Lower leg skin (tissue), 4 donors: ENCODE data around the gene SLK. TPM values are rescaled to one million over a fixed set of nuclear protein-coding genes. Genes with fewer than 3 reads are reported as not detected.

Source experiments
- DNase-seq, 2 donors: peaks; one replicate each; pipeline ENCODE4 v3.0.0-alpha.2; 2019; ENCODE audit warnings: low spot score in 2 of 2
- H3K4me3 ChIP-seq: fragments of 200-600 bp; sonication (generic); 2 replicates; pipeline ENCODE4 v1.5.1; 2017; ENCODE audit warnings: mild to moderate bottlenecking, low read depth; ENCODE audit not compliant: poor library complexity, severe bottlenecking
- CTCF ChIP-seq, 3 donors: fragments of 450-650 bp; IDR thresholded peaks; one replicate each; pipeline ENCODE4 v1.5.1; 2016; ENCODE audit warnings: antibody characterized with exemption in 3 of 3, mild to moderate bottlenecking in 3 of 3, moderate library complexity in 2 of 3
- POLR2A ChIP-seq, 2 donors: fragments of 450-650 bp; IDR thresholded peaks; one replicate each; pipeline ENCODE4 v1.6.1; 2016 to 2017; ENCODE audit warnings: antibody characterized with exemption in 2 of 2, mild to moderate bottlenecking in 1 of 2, moderate library complexity in 1 of 2
- WGBS, 2 donors: methylation state at CpG; one replicate each; pipeline ENCODE4 v1.1.5; 2018; 5-methylcytosine and 5-hydroxymethylcytosine counted together
- intact Hi-C: fragments of 100-400 bp; cut with DNase I; formaldehyde crosslinking; loops from one replicate; pipeline ENCODE4 v1.15.0; 2023; ENCODE audit warnings: low total_unique reads
- total RNA-seq, 4 donors: library from RNA; depleted of rRNA; stranded (reverse); fragments of >200 nt; gene quantifications; one replicate each; pipeline ENCODE4 v1.1.0, GENCODE V29; 2016

SLK gene
- total RNA-seq, 4 donors from 2014 or later = 49.2 to 68.6 (median 51.7) TPM

- no peak for DNase-seq
- TF ChIP-seq POLR2A (IDR thresholded peaks at IDR 0.05) = no peak
- no peak for TF ChIP-seq CTCF (IDR thresholded peaks at IDR 0.05)
- intact Hi-C loops = no loop called here
- WGBS, 2 donors = 50 to 67% methylated on average over 1 of the region's 1 CpG
- no peak overlapping the region for H3K4me3 ChIP-seq
These were observed 98.8 kb downstream of the SLK start for GRCh38 chr10:104065748-104066147.

- WGBS, 2 donors = 70 to 71% methylated on average over 7 of the region's 7 CpGs
- H3K4me3 ChIP-seq = no peak overlapping the region
- no peak for DNase-seq
- intact Hi-C loops = no loop called here
- no peak for TF ChIP-seq POLR2A (IDR thresholded peaks at IDR 0.05)
- no peak for TF ChIP-seq CTCF (IDR thresholded peaks at IDR 0.05)
These were observed 100.0 kb downstream of the SLK start for GRCh38 chr10:104066945-104067344.

- H3K4me3 ChIP-seq = no peak overlapping the region
- DNase-seq = no peak
- TF ChIP-seq POLR2A (IDR thresholded peaks at IDR 0.05) (no peak), CTCF (IDR thresholded peaks at IDR 0.05) (no peak)
- WGBS, 2 donors = 55 to 61% methylated on average over 12 of the region's 12 CpGs
- intact Hi-C loops = no loop called here
These were observed 100.6 kb downstream of the SLK start for GRCh38 chr10:104067525-104067924.

- no peak for DNase-seq
- intact Hi-C loops = no loop called here
- no peak for TF ChIP-seq POLR2A (IDR thresholded peaks at IDR 0.05)
- no peak for TF ChIP-seq CTCF (IDR thresholded peaks at IDR 0.05)
- WGBS, 2 donors = 45 to 55% methylated on average over 6 of the region's 6 CpGs
- no peak overlapping the region for H3K4me3 ChIP-seq
These were observed 102.7 kb downstream of the SLK start for GRCh38 chr10:104069613-104070012.

- no peak overlapping the region for H3K4me3 ChIP-seq
- TF ChIP-seq CTCF (IDR thresholded peaks at IDR 0.05) = no peak
- no peak for TF ChIP-seq POLR2A (IDR thresholded peaks at IDR 0.05)
- WGBS, 2 donors = 47 to 61% methylated on average over 5 of the region's 5 CpGs
- intact Hi-C loops = no loop called here
- no peak for DNase-seq
These were observed 105.8 kb downstream of the SLK start for GRCh38 chr10:104072786-104073185.

GRCh38 chr10:104074505-104074904 is 107.6 kb downstream of the SLK start:
- H3K4me3 ChIP-seq = no peak overlapping the region
- no peak for DNase-seq
- 83 to 87% methylated on average over 6 of the region's 6 CpGs for WGBS, 2 donors
- TF ChIP-seq POLR2A (IDR thresholded peaks at IDR 0.05) (no peak), CTCF (IDR thresholded peaks at IDR 0.05) (no peak)
- intact Hi-C loops = no loop called here
